H9 (cell line): ENCODE measurements around the gene PHF1. TPM values are rescaled to one million over a fixed set of nuclear protein-coding genes. Genes with fewer than 3 reads are reported as not detected.
A peak's percentile ranks its signal among the peaks of the same experiment; 100 is the strongest.

Source experiments
- DNase-seq: peaks from one replicate; pipeline ENCODE4 v3.0.0-alpha.2; 2017
- H2AFZ ChIP-seq: one replicate; pipeline ENCODE4 v1.6.1; 2013; ENCODE audit warnings: mild to moderate bottlenecking, low read length, control low read depth, moderate library complexity
- H2AK5ac ChIP-seq: 2 replicates; pipeline ENCODE4 v1.6.1; 2013; ENCODE audit warnings: low read length, control low read depth, mixed read lengths; ENCODE audit not compliant: insufficient read length
- H2BK120ac ChIP-seq: one replicate; pipeline ENCODE4 v1.6.1; 2013; ENCODE audit warnings: low read depth, mild to moderate bottlenecking, low read length, control low read depth, inconsistent platforms; ENCODE audit not compliant: poor library complexity, severe bottlenecking
- H2BK12ac ChIP-seq: 2 replicates; pipeline ENCODE4 v1.6.1; 2013; ENCODE audit warnings: low read length, control low read depth, mixed read lengths, low read depth; ENCODE audit not compliant: insufficient read length
- H2BK15ac ChIP-seq: 2 replicates; pipeline ENCODE4 v1.6.1; 2013; ENCODE audit warnings: low read depth, low read length, control low read depth
- H2BK20ac ChIP-seq: one replicate; pipeline ENCODE4 v1.6.1; 2013; ENCODE audit warnings: low read depth, mild to moderate bottlenecking, low read length, control low read depth, inconsistent platforms; ENCODE audit not compliant: poor library complexity, severe bottlenecking
- H2BK5ac ChIP-seq: 2 replicates; pipeline ENCODE4 v1.6.1; 2013; ENCODE audit warnings: low read length, control low read depth, mixed read lengths; ENCODE audit not compliant: insufficient read length
- H3K14ac ChIP-seq: 2 replicates; pipeline ENCODE4 v1.6.1; 2013; ENCODE audit warnings: low read length, control low read depth; ENCODE audit not compliant: insufficient read depth
- H3K18ac ChIP-seq: 2 replicates; pipeline ENCODE4 v1.6.1; 2013; ENCODE audit warnings: low read depth, mild to moderate bottlenecking, mixed read lengths, low read length, control low read depth; ENCODE audit not compliant: insufficient read length
- H3K23ac ChIP-seq: 2 replicates; pipeline ENCODE4 v1.6.1; 2013; ENCODE audit warnings: low read length, control low read depth, mixed read lengths, low read depth; ENCODE audit not compliant: insufficient read length
- H3K23me2 ChIP-seq: 2 replicates; pipeline ENCODE4 v1.6.1; 2013; ENCODE audit warnings: low read depth, mild to moderate bottlenecking, mixed read lengths, low read length, control low read depth; ENCODE audit not compliant: insufficient read length, poor library complexity, severe bottlenecking
- H3K27ac ChIP-seq: 2 replicates; pipeline ENCODE4 v1.5.1; 2013; ENCODE audit warnings: low read length, control low read depth, mixed read lengths, low read depth; ENCODE audit not compliant: insufficient read length
- H3K27me3 ChIP-seq: 2 replicates; pipeline ENCODE4 v1.6.1; 2013; ENCODE audit warnings: low read length, control low read depth, inconsistent platforms; ENCODE audit not compliant: insufficient read depth
- H3K4ac ChIP-seq: 2 replicates; pipeline ENCODE4 v1.6.1; 2013; ENCODE audit warnings: low read depth, mild to moderate bottlenecking, control low read depth, inconsistent platforms, low read length, moderate library complexity
- H3K4me1 ChIP-seq: 2 replicates; pipeline ENCODE4 v1.6.1; 2013; ENCODE audit warnings: low read length, control low read depth, inconsistent platforms; ENCODE audit not compliant: insufficient read depth
- H3K4me2 ChIP-seq: 2 replicates; pipeline ENCODE4 v1.6.1; 2013; ENCODE audit warnings: low read length, control low read depth, mixed read lengths; ENCODE audit not compliant: insufficient read length, insufficient read depth
- H3K56ac ChIP-seq: 2 replicates; pipeline ENCODE4 v1.6.1; 2013; ENCODE audit warnings: low read depth, mild to moderate bottlenecking, mixed read lengths, low read length, control low read depth; ENCODE audit not compliant: insufficient read length
- H3K79me1 ChIP-seq: 2 replicates; pipeline ENCODE4 v1.6.1; 2013; ENCODE audit warnings: low read depth, mild to moderate bottlenecking, moderate library complexity, low read length, control low read depth, inconsistent platforms; ENCODE audit not compliant: insufficient read depth, poor library complexity, severe bottlenecking
- H3K79me2 ChIP-seq: 2 replicates; pipeline ENCODE4 v1.6.1; 2013; ENCODE audit warnings: low read length, control low read depth, inconsistent platforms; ENCODE audit not compliant: insufficient read depth
- H3K9ac ChIP-seq: 2 replicates; pipeline ENCODE4 v1.6.1; 2013; ENCODE audit warnings: low read length, control low read depth, mixed read lengths; ENCODE audit not compliant: insufficient read length; ENCODE audit errors: extremely low read depth
- H3K9me3 ChIP-seq: one replicate; pipeline ENCODE4 v1.6.1; 2013; ENCODE audit warnings: low read depth, low read length, inconsistent platforms; ENCODE audit not compliant: control insufficient read depth
- H3T11ph ChIP-seq: one replicate; pipeline ENCODE4 v1.6.1; 2013; ENCODE audit warnings: mild to moderate bottlenecking, low read length, control low read depth, inconsistent platforms
- H4K20me1 ChIP-seq: one replicate; pipeline ENCODE4 v1.6.1; 2013; ENCODE audit not compliant: control insufficient read depth, insufficient read length, insufficient read depth
- H4K5ac ChIP-seq: 2 replicates; pipeline ENCODE4 v1.6.1; 2013; ENCODE audit warnings: low read depth, mild to moderate bottlenecking, mixed read lengths, low read length, control low read depth; ENCODE audit not compliant: insufficient read length
- H4K8ac ChIP-seq: replicated peaks from 2 replicates; pipeline ENCODE4 v1.6.1; 2013; ENCODE audit warnings: low read length, control low read depth, mixed read lengths, low read depth; ENCODE audit not compliant: insufficient read length
- H4K91ac ChIP-seq: 2 replicates; pipeline ENCODE4 v1.6.1; 2013; ENCODE audit warnings: low read depth, mild to moderate bottlenecking, moderate library complexity, mixed read lengths, low read length, control low read depth; ENCODE audit not compliant: insufficient read length
- H3K27ac Mint-ChIP-seq, 3 experiments: 2 replicates in 2 of 3; 3 replicates in 1 of 3; pipeline ENCODE4 v1.8.0; 2020 to 2021; ENCODE audit warnings: mixed read lengths in 3 of 3, mild to moderate bottlenecking in 1 of 3, moderate library complexity in 1 of 3
- H3K27me3 Mint-ChIP-seq: 2 replicates; pipeline ENCODE4 v1.8.0; 2021; ENCODE audit warnings: low read depth, mild to moderate bottlenecking, moderate library complexity, mixed read lengths
- H3K36me3 Mint-ChIP-seq, 3 experiments: 2 replicates in 2 of 3; 3 replicates in 1 of 3; pipeline ENCODE4 v1.8.0; 2020 to 2021; ENCODE audit warnings: low read depth in 3 of 3, mixed read lengths in 3 of 3; ENCODE audit not compliant: insufficient read depth in 1 of 3
- H3K4me1 Mint-ChIP-seq, 2 experiments: 2 replicates each; pipeline ENCODE4 v1.8.0; 2020; ENCODE audit warnings: mixed read lengths in 2 of 2
- H3K4me3 Mint-ChIP-seq, 2 experiments: 2 replicates in 1 of 2; 3 replicates in 1 of 2; pipeline ENCODE4 v1.8.0; 2020 to 2021; ENCODE audit warnings: mild to moderate bottlenecking in 2 of 2, mixed read lengths in 2 of 2, moderate library complexity in 1 of 2
- H3K9me3 Mint-ChIP-seq, 2 experiments: 2 replicates in 1 of 2; 3 replicates in 1 of 2; pipeline ENCODE4 v1.8.0; 2020; ENCODE audit warnings: mild to moderate bottlenecking in 2 of 2, mixed read lengths in 2 of 2, moderate library complexity in 1 of 2
- CTCF ChIP-seq: fragments of 200-600 bp; sonication (generic); conservative IDR thresholded peaks from 3 replicates; pipeline ENCODE4 v1.8.0; 2021; ENCODE audit warnings: antibody characterized with exemption, mild to moderate bottlenecking
- WGBS: extraction: QIAGEN DNeasy Blood & Tissue Kit; methylation state at CpG from one replicate; pipeline ENCODE4 v1.1.7; 2013; ENCODE audit warnings: missing lambda C conversion rate, low lambda C conversion rate, mixed read lengths; ENCODE audit not compliant: insufficient read length; ENCODE audit errors: extremely low coverage; 5-methylcytosine and 5-hydroxymethylcytosine counted together
- total RNA-seq: library from RNA; stranded (reverse); gene quantifications from 2 replicates; pipeline ENCODE4 v1.2.1, GENCODE V29; 2021

PHF1 gene
- total RNA-seq, 1 experiment from 2014 or later = 56.8 TPM

- Histone ChIP-seq H4K5ac (no peak overlapping the region), H3K56ac (no peak overlapping the region), H2BK5ac (no peak overlapping the region), H3K79me1 (peaks cover 8% of the 10 kb centered on the region), H3K23ac (no peak overlapping the region), H4K91ac (no peak overlapping the region), H3T11ph (no peak overlapping the region), H4K20me1 (no peaks in the 10 kb centered on the region), H3K18ac (peak overlapping the region; percentile 56), H3K27me3 (no peaks in the 10 kb centered on the region), H3K4me1 (peaks cover 2% of the 10 kb centered on the region; the same call in 1 of the 2 replicates), H4K8ac (no peak overlapping the region), H3K9ac (peak overlapping the region; percentile 84), H2BK120ac (no peak overlapping the region), H3K79me2 (peaks cover 39% of the 10 kb centered on the region), H3K27ac (no peak overlapping the region), H2BK20ac (no peak overlapping the region), H3K9me3 (no peaks in the 10 kb centered on the region), H2BK12ac (no peak overlapping the region), H3K4me2 (peak overlapping the region; percentile 88), H3K14ac (peak overlapping the region; percentile 84), H3K23me2 (peaks cover 10% of the 10 kb centered on the region), H2BK15ac (no peak overlapping the region), H2AFZ (no peak overlapping the region), H2AK5ac (no peak overlapping the region), H3K4ac (no peak overlapping the region; the same call in 1 of the 2 replicates)
- no peak for TF ChIP-seq CTCF
- Mint-ChIP-seq H3K9me3 (no peaks in the 10 kb centered on the region), H3K27ac (peak overlapping the region; percentile 26 to 94 (median 80)), H3K4me1 (peaks cover 34 to 36% of the 10 kb centered on the region in 2 experiments), H3K4me3 (peak overlapping the region; percentile 94), H3K27me3 (no peaks in the 10 kb centered on the region), H3K36me3 (peaks cover 7 to 15% (median 12%) of the 10 kb centered on the region in 3 experiments; a peak in 6 of 7 replicates)
- WGBS = no CpG with 5 or more reads among the region's 31 CpGs
- DNase-seq = no peak
Measured at GRCh38 chr6:33391922-33392594, 18.8 kb upstream of the PHF1 start.
